ENCODE results near the gene BRD9.

- TF ChIP-seq CTCF (IDR thresholded peaks at IDR 0.05) (no peak), POLR2A (IDR thresholded peaks at IDR 0.05) (no peak)
Observed at GRCh38 chr5:888638-889035, 4.0 kb downstream of the BRD9 start.

Measured in right lobe of liver (tissue), 4 donors.